Large intestine (tissue), 12 donors: Measurements from ENCODE around the gene ALG5. TPM values are rescaled to one million over a fixed set of nuclear protein-coding genes. Genes with fewer than 3 reads are reported as not detected.

Source experiments
- DNase-seq, 2 donors: peaks; one replicate each; pipeline versions ENCODE4 v3.0.0 to v3.0.0-alpha.2; 2013
- H3K27ac ChIP-seq: one replicate; pipeline ENCODE4 v1.5.1; 2013; ENCODE audit warnings: low read length
- H3K27me3 ChIP-seq: 2 replicates; pipeline ENCODE4 v1.6.1; 2013; ENCODE audit warnings: low read length; ENCODE audit not compliant: control insufficient read depth, insufficient read depth
- H3K36me3 ChIP-seq: 2 replicates; pipeline ENCODE4 v1.6.1; 2013; ENCODE audit warnings: low read length; ENCODE audit not compliant: control insufficient read depth, insufficient read depth
- H3K4me1 ChIP-seq: one replicate; pipeline ENCODE4 v1.6.1; 2013; ENCODE audit warnings: low read length; ENCODE audit not compliant: control insufficient read depth, insufficient read depth
- H3K4me3 ChIP-seq: one replicate; pipeline ENCODE4 v1.5.1; 2013; ENCODE audit warnings: low read length
- H3K9me3 ChIP-seq: one replicate; pipeline ENCODE4 v1.6.1; 2013; ENCODE audit warnings: mild to moderate bottlenecking, low read depth, low read length, moderate library complexity; ENCODE audit not compliant: control insufficient read depth
- WGBS: methylation state at CpG from one replicate; pipeline ENCODE4 v1.1.5; 2013; ENCODE audit warnings: low lambda C conversion rate; ENCODE audit not compliant: insufficient coverage; 5-methylcytosine and 5-hydroxymethylcytosine counted together
- long read RNA-seq, 11 donors: transcript quantifications; one replicate each; lab custom pipeline, GENCODE V29; 2026
- polyA plus RNA-seq: library from polyadenylated mRNA; unstranded; fragments of 120-200 nt; gene quantifications from one replicate; pipeline ENCODE4 v1.2.1, GENCODE V29; 2013

The ALG5 gene
- 44.2 TPM for polyA plus RNA-seq
- long read RNA-seq, donor 1, transcript ALG5-201 (10 exons, 1,154 nt), result major isoform, 12 of 14 reads
- long read RNA-seq, donor 1, partial matches to known transcripts, result 0 of 14 reads
- long read RNA-seq, donor 1, other reads (novel, unspliced or antisense), result 0 of 14 reads
- long read RNA-seq, donor 2, transcript ALG5-201 (10 exons, 1,154 nt), result major isoform, 49 of 51 reads
- long read RNA-seq, donor 2, partial matches to known transcripts, result 0 of 51 reads
- long read RNA-seq, donor 2, other reads (novel, unspliced or antisense), result 0 of 51 reads
- long read RNA-seq, donor 3, result 0 reads
- long read RNA-seq, donor 4, transcript ALG5-201 (10 exons, 1,154 nt), result major isoform, 8 of 8 reads
- long read RNA-seq, donor 4, partial matches to known transcripts, result 0 of 8 reads
- long read RNA-seq, donor 4, other reads (novel, unspliced or antisense), result 0 of 8 reads
- long read RNA-seq, donor 5, transcript ALG5-201 (10 exons, 1,154 nt), result major isoform, 17 of 38 reads
- long read RNA-seq, donor 5, partial matches to known transcripts, result 13 of 38 reads
- long read RNA-seq, donor 5, other reads (novel, unspliced or antisense), result 8 of 38 reads
- long read RNA-seq, donor 6, transcript ALG5-201 (10 exons, 1,154 nt), result major isoform, 19 of 23 reads
- long read RNA-seq, donor 6, partial matches to known transcripts, result 0 of 23 reads
- long read RNA-seq, donor 6, other reads (novel, unspliced or antisense), result 0 of 23 reads
- long read RNA-seq, donor 7, transcript ALG5-201 (10 exons, 1,154 nt), result major isoform, 13 of 13 reads
- long read RNA-seq, donor 7, partial matches to known transcripts, result 0 of 13 reads
- long read RNA-seq, donor 7, other reads (novel, unspliced or antisense), result 0 of 13 reads
- long read RNA-seq, donor 8, transcript ALG5-201 (10 exons, 1,154 nt), result major isoform, 38 of 39 reads
- long read RNA-seq, donor 8, partial matches to known transcripts, result 0 of 39 reads
- long read RNA-seq, donor 8, other reads (novel, unspliced or antisense), result 0 of 39 reads
- long read RNA-seq, donor 9, transcript ALG5-201 (10 exons, 1,154 nt), result major isoform, 26 of 30 reads
- long read RNA-seq, donor 9, partial matches to known transcripts, result 0 of 30 reads
- long read RNA-seq, donor 9, other reads (novel, unspliced or antisense), result 0 of 30 reads
- long read RNA-seq, donor 10, transcript ALG5-201 (10 exons, 1,154 nt), result major isoform, 29 of 123 reads
- long read RNA-seq, donor 10, partial matches to known transcripts, result 94 of 123 reads
- long read RNA-seq, donor 10, other reads (novel, unspliced or antisense), result 0 of 123 reads
- long read RNA-seq, donor 11, transcript ALG5-201 (10 exons, 1,154 nt), result major isoform, 21 of 22 reads
- long read RNA-seq, donor 11, partial matches to known transcripts, result 0 of 22 reads
- long read RNA-seq, donor 11, other reads (novel, unspliced or antisense), result 0 of 22 reads

DNA sequence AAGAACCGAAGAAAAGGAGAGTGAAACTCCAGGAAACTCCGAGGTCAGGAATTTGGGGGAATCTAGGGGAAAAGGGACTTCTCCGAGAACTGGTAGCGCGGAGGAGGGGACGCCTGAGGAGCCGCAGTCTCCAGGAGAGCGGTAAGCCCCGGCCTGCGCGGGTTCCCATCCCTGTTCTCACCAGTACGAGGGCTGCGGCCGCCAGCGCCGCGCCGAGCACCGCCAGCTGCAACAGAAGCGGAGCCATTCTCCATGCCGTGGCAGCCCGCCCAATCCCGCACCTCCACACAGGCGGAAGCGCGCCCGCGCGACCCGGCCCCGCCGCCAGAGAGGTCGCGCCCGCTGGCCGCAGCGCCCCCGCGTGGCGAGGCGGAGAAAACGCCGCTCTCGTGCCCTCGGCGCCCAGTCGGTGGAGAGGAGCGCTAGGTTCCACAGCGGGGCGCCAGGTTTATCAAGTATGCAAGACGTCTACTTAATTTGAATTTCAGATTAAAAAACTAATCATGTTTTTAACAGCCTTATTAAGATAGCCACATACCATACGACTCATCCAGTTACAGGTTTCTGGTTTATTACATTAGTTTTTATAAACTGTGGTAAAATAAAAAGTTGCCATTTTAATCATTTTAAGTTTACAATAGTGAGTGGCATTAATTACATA, at the start of gene ALG5:
TSS of gene ALG5 (minus strand) at position 287 of the 661 bp plus-strand sequence. CDS start at position 247, 40 bp downstream.
- 0% methylated on average over 4 of the region's 52 CpGs for WGBS
- H3K4me1 ChIP-seq, result peaks cover 5% of the 10 kb centered on the region
- DNase-seq, result peak; percentile 92 to 94
- no peaks in the 10 kb centered on the region for H3K27me3 ChIP-seq
- no peaks in the 10 kb centered on the region for H3K9me3 ChIP-seq
- peak within 1 kb of the TSS; percentile 97 for H3K27ac ChIP-seq
- H3K36me3 ChIP-seq, result peaks cover 15% of the 10 kb centered on the region
- H3K4me3 ChIP-seq, result peak within 1 kb of the TSS; percentile 98

- H3K4me3 ChIP-seq, result no peak overlapping the region
- WGBS, result 65% methylated on average over 2 of the region's 3 CpGs
- peaks cover 5% of the 10 kb centered on the region for H3K4me1 ChIP-seq
- DNase-seq, result no peak
- H3K9me3 ChIP-seq, result no peaks in the 10 kb centered on the region
- H3K27ac ChIP-seq, result no peak overlapping the region
- peaks cover 24% of the 10 kb centered on the region for H3K36me3 ChIP-seq
- H3K27me3 ChIP-seq, result no peaks in the 10 kb centered on the region
Measured at GRCh38 chr13:37047846-37048245, 48.7 kb upstream of the ALG5 start.

- Histone ChIP-seq H3K27me3 (no peaks in the 10 kb centered on the region), H3K36me3 (peaks cover 31% of the 10 kb centered on the region), H3K4me3 (no peak overlapping the region), H3K4me1 (peaks cover 5% of the 10 kb centered on the region), H3K27ac (no peak overlapping the region), H3K9me3 (no peaks in the 10 kb centered on the region)
- peak in 1 of 2 donors; percentile 36 for DNase-seq
- no CpG with 5 or more reads among the region's 2 CpGs for WGBS
Measured at GRCh38 chr13:37047032-37047431, 47.9 kb upstream of the ALG5 start.

GRCh38 chr13:37046062-37046461, 46.9 kb upstream of the ALG5 start:
- peaks cover 39% of the 10 kb centered on the region for H3K36me3 ChIP-seq
- no peaks in the 10 kb centered on the region for H3K27me3 ChIP-seq
- DNase-seq, result no peak
- H3K27ac ChIP-seq, result no peak overlapping the region
- H3K4me1 ChIP-seq, result peaks cover 5% of the 10 kb centered on the region
- 83% methylated on average over 1 of the region's 1 CpG for WGBS
- H3K4me3 ChIP-seq, result no peak overlapping the region
- H3K9me3 ChIP-seq, result no peaks in the 10 kb centered on the region

GRCh38 chr13:37040789-37041188, 41.6 kb upstream of the ALG5 start:
- Histone ChIP-seq H3K9me3 (no peaks in the 10 kb centered on the region), H3K27ac (no peak overlapping the region), H3K27me3 (no peaks in the 10 kb centered on the region), H3K4me3 (no peak overlapping the region), H3K36me3 (peaks cover 68% of the 10 kb centered on the region), H3K4me1 (no peaks in the 10 kb centered on the region)
- DNase-seq, result no peak

GRCh38 chr13:37039896-37040295, 40.8 kb upstream of the ALG5 start:
- Histone ChIP-seq H3K27me3 (no peaks in the 10 kb centered on the region), H3K9me3 (no peaks in the 10 kb centered on the region), H3K36me3 (peaks cover 73% of the 10 kb centered on the region), H3K4me3 (no peak overlapping the region), H3K27ac (no peak overlapping the region), H3K4me1 (no peaks in the 10 kb centered on the region)
- DNase-seq, result no peak

- WGBS, result no CpG with 5 or more reads among the region's 3 CpGs
- Histone ChIP-seq H3K9me3 (no peaks in the 10 kb centered on the region), H3K36me3 (peaks cover 75% of the 10 kb centered on the region), H3K4me3 (no peak overlapping the region), H3K4me1 (no peaks in the 10 kb centered on the region), H3K27ac (no peak overlapping the region), H3K27me3 (no peaks in the 10 kb centered on the region)
- DNase-seq, result peak in 1 of 2 donors; percentile 36
Measured at GRCh38 chr13:37037241-37037640, 38.1 kb upstream of the ALG5 start.

DNA sequence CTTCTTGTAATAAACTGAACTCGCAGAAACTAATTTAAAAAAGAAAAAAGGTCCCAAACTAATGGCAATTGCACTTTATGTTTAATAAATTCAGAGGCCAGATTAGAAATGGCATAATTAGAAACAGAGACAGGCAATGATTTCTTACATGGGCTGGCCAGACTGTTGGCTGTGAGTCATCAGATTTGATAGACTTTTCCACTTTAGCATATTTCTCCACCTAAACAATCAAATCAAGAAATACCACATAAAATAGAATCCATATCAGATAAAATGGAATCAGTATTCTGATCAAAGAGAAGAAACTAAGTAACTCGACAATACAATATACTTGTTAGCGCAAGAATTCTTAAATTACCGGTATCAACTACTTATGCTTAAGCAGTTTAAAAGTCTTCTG, 30.5 kb upstream of the ALG5 start:
- no peak overlapping the region for H3K4me3 ChIP-seq
- DNase-seq, result no peak
- H3K9me3 ChIP-seq, result no peaks in the 10 kb centered on the region
- H3K27me3 ChIP-seq, result no peaks in the 10 kb centered on the region
- peaks cover 2% of the 10 kb centered on the region for H3K4me1 ChIP-seq
- WGBS, result 100% methylated on average over 4 of the region's 4 CpGs
- H3K27ac ChIP-seq, result no peak overlapping the region
- H3K36me3 ChIP-seq, result peaks cover 52% of the 10 kb centered on the region

GRCh38 chr13:37027639-37028038, 28.5 kb upstream of the ALG5 start:
- H3K27me3 ChIP-seq, result no peaks in the 10 kb centered on the region
- WGBS, result 65% methylated on average over 2 of the region's 2 CpGs

More at GRCh38 chr13:37027639-37028038, 28.5 kb upstream of the ALG5 start:
- H3K27ac ChIP-seq, result no peak overlapping the region
- H3K9me3 ChIP-seq, result no peaks in the 10 kb centered on the region
- H3K4me3 ChIP-seq, result no peak overlapping the region
- peak; percentile 11 to 16 for DNase-seq
- peaks cover 48% of the 10 kb centered on the region for H3K36me3 ChIP-seq
- peaks cover 2% of the 10 kb centered on the region for H3K4me1 ChIP-seq
